ENCODE measurements around the gene NLRC5. TPM values are rescaled to one million over a fixed set of nuclear protein-coding genes. Genes with fewer than 3 reads are reported as not detected.
"Not testable (repeated sequence)": the region's sequence is repeated elsewhere in the genome, so short reads cannot be mapped to it uniquely, and the experiment has no call there.

The NLRC5 gene
- total and polyA plus RNA-seq, 10 donors, result 52.0 to 401 (median 219) TPM

DNA sequence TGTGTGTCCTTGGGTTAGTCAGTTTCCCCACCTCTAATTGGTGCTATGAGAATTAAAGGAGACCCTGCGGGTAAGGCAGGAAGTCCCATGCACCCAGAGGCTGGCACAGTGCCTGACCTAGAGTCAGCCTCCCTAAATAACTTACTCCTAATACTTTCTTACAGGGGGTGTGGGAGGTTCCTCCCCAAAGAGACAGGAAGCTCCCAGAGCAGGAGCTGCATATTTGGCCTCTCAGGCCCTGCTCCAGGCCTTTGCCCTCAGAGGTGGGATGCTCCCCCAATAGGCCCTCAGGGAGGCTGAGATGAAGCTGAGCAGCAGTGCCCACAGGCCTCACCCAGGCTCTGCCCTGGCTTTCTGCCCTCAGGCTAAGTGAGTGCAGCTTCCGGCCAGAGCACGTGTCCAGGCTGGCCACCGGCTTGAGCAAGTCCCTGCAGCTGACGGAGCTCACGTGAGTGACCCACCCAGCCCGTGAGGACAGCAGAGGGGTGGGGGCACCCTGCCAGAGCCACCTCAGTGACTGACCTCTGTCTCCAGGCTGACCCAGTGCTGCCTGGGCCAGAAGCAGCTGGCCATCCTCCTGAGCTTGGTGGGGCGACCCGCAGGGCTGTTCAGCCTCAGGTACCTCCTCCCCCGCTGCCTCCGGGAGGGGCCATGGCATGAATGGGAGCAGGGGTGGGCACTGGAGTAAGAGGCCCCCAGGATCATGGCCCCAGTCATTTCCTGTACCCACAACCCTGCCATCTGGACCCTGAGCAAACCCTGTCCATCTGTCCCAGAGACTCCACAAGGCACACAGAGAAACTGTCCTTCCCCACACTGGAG, 71.9 kb downstream of the NLRC5 start:
- no peaks in the 10 kb centered on the region for H3K27me3 ChIP-seq (replicated peaks in 1 of 7)
- H3K36me3 ChIP-seq, result peaks cover 3 to 99% (median 60%) of the 10 kb centered on the region in 6 donors
- WGBS, 5 donors, result 39 to 77% (median 64%) methylated on average over 5 to 11 of the region's 11 CpGs
- TF ChIP-seq, protein P1, sequence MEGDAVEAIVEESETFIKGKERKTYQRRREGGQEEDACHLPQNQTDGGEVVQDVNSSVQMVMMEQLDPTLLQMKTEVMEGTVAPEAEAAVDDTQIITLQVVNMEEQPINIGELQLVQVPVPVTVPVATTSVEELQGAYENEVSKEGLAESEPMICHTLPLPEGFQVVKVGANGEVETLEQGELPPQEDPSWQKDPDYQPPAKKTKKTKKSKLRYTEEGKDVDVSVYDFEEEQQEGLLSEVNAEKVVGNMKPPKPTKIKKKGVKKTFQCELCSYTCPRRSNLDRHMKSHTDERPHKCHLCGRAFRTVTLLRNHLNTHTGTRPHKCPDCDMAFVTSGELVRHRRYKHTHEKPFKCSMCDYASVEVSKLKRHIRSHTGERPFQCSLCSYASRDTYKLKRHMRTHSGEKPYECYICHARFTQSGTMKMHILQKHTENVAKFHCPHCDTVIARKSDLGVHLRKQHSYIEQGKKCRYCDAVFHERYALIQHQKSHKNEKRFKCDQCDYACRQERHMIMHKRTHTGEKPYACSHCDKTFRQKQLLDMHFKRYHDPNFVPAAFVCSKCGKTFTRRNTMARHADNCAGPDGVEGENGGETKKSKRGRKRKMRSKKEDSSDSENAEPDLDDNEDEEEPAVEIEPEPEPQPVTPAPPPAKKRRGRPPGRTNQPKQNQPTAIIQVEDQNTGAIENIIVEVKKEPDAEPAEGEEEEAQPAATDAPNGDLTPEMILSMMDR (IDR thresholded peaks at IDR 0.05 in 8 of 11, conservative IDR thresholded peaks at IDR 0.05 in 3 of 11), result no peak
- TF ChIP-seq POLR2A (IDR thresholded peaks at IDR 0.05) (no peak), POLR2AphosphoS5 (IDR thresholded peaks at IDR 0.05) (peak; percentile 73 to 88 (median 81))
- intact Hi-C loops (cut with DNase I; ENCODE audit: low total_unique reads), result no loop called here
- H3K9me3 ChIP-seq, result no peaks in the 10 kb centered on the region
- H3K4me3 ChIP-seq, result no peak overlapping the region
- H3K27ac ChIP-seq, result peak overlapping the region; percentile 17 to 86 (median 69)
- peak; percentile 87 for DNase-seq
- peaks cover 4 to 51% (median 15%) of the 10 kb centered on the region in 6 donors for H3K4me1 ChIP-seq

GRCh38 chr16:57062329-57062728, 73.0 kb downstream of the NLRC5 start:
- Histone ChIP-seq H3K9me3 (no peaks in the 10 kb centered on the region), H3K27me3 (replicated peaks in 1 of 7) (no peaks in the 10 kb centered on the region), H3K27ac (peak overlapping the region; percentile 23 to 86 (median 69)), H3K36me3 (peaks cover 2 to 99% (median 59%) of the 10 kb centered on the region in 6 donors), H3K4me3 (no peak overlapping the region), H3K4me1 (peaks cover 4 to 62% (median 19%) of the 10 kb centered on the region in 6 donors)
- DNase-seq, result no peak
- 60 to 84% (median 80%) methylated on average over 8 of the region's 8 CpGs for WGBS, 5 donors
- intact Hi-C loops (cut with DNase I; ENCODE audit: low total_unique reads), result no loop called here
- TF ChIP-seq, protein P1 (IDR thresholded peaks at IDR 0.05 in 8 of 11, conservative IDR thresholded peaks at IDR 0.05 in 3 of 11), result no peak
- TF ChIP-seq POLR2A (IDR thresholded peaks at IDR 0.05), result no peak
- TF ChIP-seq POLR2AphosphoS5 (IDR thresholded peaks at IDR 0.05), result peak in 1 of 3 donors; percentile 61

DNA sequence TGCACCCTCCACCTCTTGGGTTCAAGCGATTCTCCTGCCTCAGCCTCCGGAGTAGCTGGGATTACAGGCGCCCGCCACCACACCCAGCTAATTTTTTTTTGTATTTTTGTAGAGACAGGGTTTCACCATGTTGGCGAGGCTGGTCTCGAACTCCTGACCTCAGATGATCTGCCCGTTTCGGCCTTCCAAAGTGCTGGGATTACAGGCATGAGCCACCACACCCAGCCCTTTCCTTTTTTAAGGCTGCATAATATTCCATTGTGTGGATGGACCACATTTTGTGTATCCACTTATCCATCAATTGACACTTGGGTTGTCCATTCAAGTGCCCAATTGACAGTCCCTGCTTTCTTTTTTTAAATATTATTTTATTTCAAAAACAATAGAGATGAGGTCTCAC, 73.8 kb downstream of the NLRC5 start:
- Histone ChIP-seq H3K4me1 (peaks cover 4 to 64% (median 19%) of the 10 kb centered on the region in 6 donors), H3K36me3 (peaks cover 0 to 99% (median 59%) of the 10 kb centered on the region in 6 donors), H3K27ac (peak overlapping the region in 4 of 8 donors; percentile 70 to 86 (median 80))
- 86 to 98% (median 93%) methylated on average over 8 of the region's 8 CpGs for WGBS, 5 donors
- intact Hi-C loops (cut with DNase I; ENCODE audit: low total_unique reads); H3K27me3 ChIP-seq (replicated peaks in 1 of 7); DNase-seq; H3K9me3 ChIP-seq; H3K4me3 ChIP-seq: not testable (repeated sequence)

- H3K27ac ChIP-seq, result no peak overlapping the region
- no peaks in the 10 kb centered on the region for H3K9me3 ChIP-seq
- WGBS, 5 donors, result 79 to 95% (median 95%) methylated on average over 5 of the region's 5 CpGs
- no peak overlapping the region for H3K4me3 ChIP-seq
- H3K4me1 ChIP-seq, result peaks cover 4 to 61% (median 19%) of the 10 kb centered on the region in 6 donors
- intact Hi-C loops (cut with DNase I; ENCODE audit: low total_unique reads), result no loop called here
- peaks cover 0 to 99% (median 48%) of the 10 kb centered on the region in 6 donors for H3K36me3 ChIP-seq
- TF ChIP-seq POLR2AphosphoS5 (IDR thresholded peaks at IDR 0.05) (no peak), POLR2A (IDR thresholded peaks at IDR 0.05) (no peak)
- TF ChIP-seq, protein P1 (IDR thresholded peaks at IDR 0.05 in 8 of 11, conservative IDR thresholded peaks at IDR 0.05 in 3 of 11), result no peak
- no peaks in the 10 kb centered on the region for H3K27me3 ChIP-seq (replicated peaks in 1 of 7)
- DNase-seq, result no peak
Observed at GRCh38 chr16:57064995-57065394, 75.6 kb downstream of the NLRC5 start.

Measured in spleen (tissue), 11 donors.